Fibroblast of villous mesenchyme (primary cell): ENCODE data around the gene KRT74. TPM values are rescaled to one million over a fixed set of nuclear protein-coding genes. Genes with fewer than 3 reads are reported as not detected.

Experiments
- DNase-seq: peaks from one replicate; pipeline ENCODE4 v3.0.0-alpha.2; 2010; ENCODE audit warnings: low read depth
- H3K4me3 ChIP-seq: 2 replicates; pipeline ENCODE4 v1.5.1; 2011; ENCODE audit warnings: low read depth, mild to moderate bottlenecking, low read length
- total RNA-seq: library from RNA; depleted of rRNA; stranded (reverse); fragments of >200 nt; gene quantifications from 2 replicates; pipeline ENCODE4 v1.2.3, GENCODE V29; 2012
- TF ChIP-seq, protein P1 (sequence below): IDR thresholded peaks from 2 replicates; pipeline ENCODE4 v1.5.1; 2012; ENCODE audit warnings: low read depth, mild to moderate bottlenecking, low read length; ENCODE audit not compliant: insufficient read depth

The KRT74 gene
- total RNA-seq = not detected in 2 replicates

DNA sequence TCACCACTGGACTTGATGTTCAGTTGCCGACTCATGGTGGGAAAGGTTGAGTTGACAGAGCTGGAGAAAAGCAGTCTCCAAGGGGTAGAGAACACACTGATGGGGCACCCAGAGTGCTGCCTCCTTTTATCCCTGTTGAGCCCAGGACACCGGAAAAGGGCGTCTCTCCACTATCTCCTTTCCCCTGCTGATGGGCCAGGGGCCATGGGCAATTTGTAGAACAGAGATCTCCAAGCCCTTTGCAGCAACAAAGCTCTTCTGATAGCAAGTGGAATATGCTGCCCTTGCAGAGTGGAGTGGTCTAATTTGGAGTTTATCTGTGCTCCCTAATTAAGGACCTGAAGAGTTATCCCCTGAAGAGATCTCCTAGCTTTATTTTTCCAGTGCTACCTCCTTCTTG lies at the start of gene KRT74:
TSS of gene KRT74 (minus strand) at position 101 of the 400 bp plus-strand sequence. CDS start at position 35, 66 bp downstream.
- no peak for DNase-seq
- no peak within 1 kb of the TSS for H3K4me3 ChIP-seq
- TF ChIP-seq, protein P1, sequence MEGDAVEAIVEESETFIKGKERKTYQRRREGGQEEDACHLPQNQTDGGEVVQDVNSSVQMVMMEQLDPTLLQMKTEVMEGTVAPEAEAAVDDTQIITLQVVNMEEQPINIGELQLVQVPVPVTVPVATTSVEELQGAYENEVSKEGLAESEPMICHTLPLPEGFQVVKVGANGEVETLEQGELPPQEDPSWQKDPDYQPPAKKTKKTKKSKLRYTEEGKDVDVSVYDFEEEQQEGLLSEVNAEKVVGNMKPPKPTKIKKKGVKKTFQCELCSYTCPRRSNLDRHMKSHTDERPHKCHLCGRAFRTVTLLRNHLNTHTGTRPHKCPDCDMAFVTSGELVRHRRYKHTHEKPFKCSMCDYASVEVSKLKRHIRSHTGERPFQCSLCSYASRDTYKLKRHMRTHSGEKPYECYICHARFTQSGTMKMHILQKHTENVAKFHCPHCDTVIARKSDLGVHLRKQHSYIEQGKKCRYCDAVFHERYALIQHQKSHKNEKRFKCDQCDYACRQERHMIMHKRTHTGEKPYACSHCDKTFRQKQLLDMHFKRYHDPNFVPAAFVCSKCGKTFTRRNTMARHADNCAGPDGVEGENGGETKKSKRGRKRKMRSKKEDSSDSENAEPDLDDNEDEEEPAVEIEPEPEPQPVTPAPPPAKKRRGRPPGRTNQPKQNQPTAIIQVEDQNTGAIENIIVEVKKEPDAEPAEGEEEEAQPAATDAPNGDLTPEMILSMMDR = no peak

GRCh38 chr12:52622349-52622748 lies 48.7 kb upstream of the KRT74 start:
- TF ChIP-seq, protein P1 = no peak
- H3K4me3 ChIP-seq = no peak overlapping the region
- DNase-seq = no peak

DNA sequence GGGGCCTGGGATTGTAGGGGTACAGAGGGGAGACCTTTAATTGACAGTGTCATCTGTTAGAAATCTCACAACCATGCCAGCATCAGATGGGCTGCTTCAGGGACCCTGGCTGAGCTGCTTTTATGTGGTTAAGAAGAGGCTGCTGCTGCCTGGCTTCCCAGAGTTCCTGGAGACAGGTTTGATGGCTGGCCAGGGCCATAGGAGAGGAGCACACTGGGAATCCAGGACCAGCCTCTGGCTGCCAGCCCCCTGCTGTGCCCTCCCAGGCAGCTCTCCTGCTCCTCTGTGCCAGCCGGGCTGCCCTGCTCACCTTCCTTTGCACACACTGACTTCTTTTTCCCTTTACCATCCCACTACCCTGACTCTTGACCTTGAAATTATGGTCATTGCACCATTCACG lies 45.2 kb upstream of the KRT74 start:
- no peak for DNase-seq
- TF ChIP-seq, protein P1 = no peak
- no peak overlapping the region for H3K4me3 ChIP-seq

GRCh38 chr12:52618216-52618615 lies 44.6 kb upstream of the KRT74 start, which contains the start of gene KRT73:
Gene KRT73 (minus strand): TSS chr12:52618559. CDS start chr12:52618524, 35 bp downstream.
- DNase-seq = no peak
- TF ChIP-seq, protein P1 = no peak
- no peak within 1 kb of the TSS for H3K4me3 ChIP-seq

- TF ChIP-seq, protein P1 = no peak
- DNase-seq = no peak
- H3K4me3 ChIP-seq = no peak overlapping the region
These were observed 43.8 kb upstream of the KRT74 start for GRCh38 chr12:52617403-52617785.

GRCh38 chr12:52616680-52617402 lies 43.2 kb upstream of the KRT74 start:
- H3K4me3 ChIP-seq = no peak overlapping the region
- no peak for DNase-seq
- TF ChIP-seq, protein P1 = no peak
